IMR-90 (cell line): ENCODE data around the gene RPL12. TPM values are rescaled to one million over a fixed set of nuclear protein-coding genes. Genes with fewer than 3 reads are reported as not detected.

Source experiments
- ATAC-seq: fragments of 200-7000 bp; cut with Tn5 transposase; 2 replicates; pipeline ENCODE4 v1.9.1; 2020; ENCODE audit warnings: low read depth, mild to moderate bottlenecking, moderate library complexity
- BruUV-seq: library from RNA; stranded (reverse); fragments of 400-500 nt; replicated peaks from 2 replicates; lab custom pipeline; 2021; lab: Mats Ljungman, UMichigan
- CTCF ChIA-PET: fragments of 300-600 bp; formaldehyde crosslinking; extraction: SDS; loops from one replicate; lab custom pipeline; 2021; ENCODE audit warnings: antibody characterized with exemption; lab: Yijun Ruan, JAX
- POLR2A ChIA-PET: fragments of 300-600 bp; sonication (Branson Sonifier 250); formaldehyde crosslinking; loops from one replicate; lab custom pipeline; 2022; ENCODE audit warnings: antibody characterized with exemption; ENCODE audit not compliant: unreplicated experiment; lab: Charles Lee
- DNase-seq: peaks from one replicate; pipeline ENCODE4 v3.0.0; 2013
- H2AFZ ChIP-seq: replicated peaks from 2 replicates; pipeline ENCODE3; 2013; ENCODE audit warnings: low read length, mild to moderate bottlenecking; ENCODE audit not compliant: poor library complexity
- H2AK5ac ChIP-seq: 2 replicates; pipeline ENCODE4 v1.6.1; 2013; ENCODE audit warnings: low read depth, low read length, inconsistent platforms
- H2AK9ac ChIP-seq: replicated peaks from 2 replicates; pipeline ENCODE3; 2013; ENCODE audit warnings: mild to moderate bottlenecking, low read depth, low read length, moderate library complexity; ENCODE audit not compliant: poor library complexity
- H2BK120ac ChIP-seq: 2 replicates; pipeline ENCODE4 v1.6.1; 2013; ENCODE audit warnings: low read depth, low read length, inconsistent platforms
- H2BK15ac ChIP-seq: 3 replicates; pipeline ENCODE4 v1.6.1; 2013; ENCODE audit warnings: low read depth, low read length, inconsistent platforms
- H2BK20ac ChIP-seq: 2 replicates; pipeline ENCODE4 v1.6.1; 2013; ENCODE audit warnings: low read depth, mild to moderate bottlenecking, inconsistent platforms, low read length, moderate library complexity
- H2BK5ac ChIP-seq: 2 replicates; pipeline ENCODE4 v1.6.1; 2013; ENCODE audit warnings: mild to moderate bottlenecking, low read depth, low read length, inconsistent platforms; ENCODE audit not compliant: poor library complexity, severe bottlenecking
- H3K14ac ChIP-seq: replicated peaks from 2 replicates; pipeline ENCODE4 v1.6.1; 2013; ENCODE audit warnings: low read depth, low read length, inconsistent platforms
- H3K18ac ChIP-seq: 2 replicates; pipeline ENCODE4 v1.6.1; 2013; ENCODE audit warnings: low read depth, low read length, control low read depth
- H3K23ac ChIP-seq: 2 replicates; pipeline ENCODE4 v1.6.1; 2013; ENCODE audit warnings: low read depth, low read length, inconsistent platforms
- H3K27ac ChIP-seq: 2 replicates; pipeline ENCODE4 v1.5.1; 2013; ENCODE audit warnings: mild to moderate bottlenecking, control low read depth, low read length; ENCODE audit not compliant: insufficient read depth
- H3K27me3 ChIP-seq: 2 replicates; pipeline ENCODE4 v1.6.1; 2013; ENCODE audit warnings: low read length; ENCODE audit not compliant: control insufficient read depth, insufficient read depth
- H3K36me3 ChIP-seq: 2 replicates; pipeline ENCODE4 v1.6.1; 2013; ENCODE audit warnings: low read length, mixed read lengths; ENCODE audit not compliant: control insufficient read depth, insufficient read depth
- H3K4ac ChIP-seq: 2 replicates; pipeline ENCODE4 v1.6.1; 2013; ENCODE audit warnings: low read depth, low read length, inconsistent platforms
- H3K4me1 ChIP-seq: 2 replicates; pipeline ENCODE4 v1.6.1; 2013; ENCODE audit warnings: low read length, mixed read lengths; ENCODE audit not compliant: control insufficient read depth, insufficient read depth
- H3K4me2 ChIP-seq: 2 replicates; pipeline ENCODE4 v1.6.1; 2013; ENCODE audit warnings: low read depth, mild to moderate bottlenecking, control low read depth, low read length, moderate library complexity
- H3K4me3 ChIP-seq: 2 replicates; pipeline ENCODE4 v1.5.1; 2013; ENCODE audit warnings: low read depth, mild to moderate bottlenecking, control low read depth, low read length, moderate library complexity; ENCODE audit not compliant: insufficient read depth
- H3K56ac ChIP-seq: 2 replicates; pipeline ENCODE4 v1.6.1; 2013; ENCODE audit warnings: low read length, inconsistent platforms; ENCODE audit not compliant: insufficient read depth; ENCODE audit errors: extremely low read depth
- H3K79me1 ChIP-seq, 2 experiments: 2 replicates each; pipeline ENCODE4 v1.6.1; 2013; ENCODE audit warnings: low read length in 2 of 2, inconsistent platforms in 1 of 2, low read depth in 1 of 2
- H3K9ac ChIP-seq: 2 replicates; pipeline ENCODE4 v1.6.1; 2013; ENCODE audit warnings: low read depth, low read length, control low read depth
- H3K9me1 ChIP-seq: 2 replicates; pipeline ENCODE4 v1.6.1; 2013; ENCODE audit warnings: low read length, inconsistent platforms; ENCODE audit not compliant: insufficient read depth
- H3K9me3 ChIP-seq: 2 replicates; pipeline ENCODE4 v1.6.1; 2013; ENCODE audit warnings: low read length; ENCODE audit not compliant: control insufficient read depth, insufficient read depth
- H4K20me1 ChIP-seq: 2 replicates; pipeline ENCODE4 v1.6.1; 2013; ENCODE audit warnings: low read length, inconsistent platforms; ENCODE audit not compliant: insufficient read depth
- H4K5ac ChIP-seq: 2 replicates; pipeline ENCODE4 v1.6.1; 2013; ENCODE audit warnings: mild to moderate bottlenecking, low read depth, low read length, control low read depth
- H4K8ac ChIP-seq, 2 experiments: 2 replicates each; pipeline ENCODE4 v1.6.1; 2013; ENCODE audit warnings: low read depth in 2 of 2, low read length in 2 of 2, control low read depth in 1 of 2, inconsistent platforms in 1 of 2
- H4K91ac ChIP-seq: 2 replicates; pipeline ENCODE4 v1.6.1; 2013; ENCODE audit warnings: low read depth, low read length, inconsistent platforms; ENCODE audit not compliant: insufficient read depth
- CHD1 ChIP-seq: IDR thresholded peaks from 2 replicates; pipeline ENCODE4 v1.6.1; 2012; ENCODE audit warnings: low read depth, low read length, improper control_type of control experiment
- FOS ChIP-seq: fragments of 150-350 bp; IDR thresholded peaks from 2 replicates; pipeline ENCODE4 v1.6.1; 2016; ENCODE audit warnings: low read depth, low read length
- MAFK ChIP-seq: IDR thresholded peaks from 2 replicates; pipeline ENCODE4 v1.6.1; 2012; ENCODE audit warnings: low read depth, low read length, improper control_type of control experiment
- WGBS, 2 experiments: methylation state at CpG; one replicate each; pipeline versions ENCODE4 v1.1.5 to v1.1.7; 2013; ENCODE audit warnings: missing lambda C conversion rate in 2 of 2; ENCODE audit not compliant: insufficient read length in 1 of 2; ENCODE audit errors: extremely low coverage in 2 of 2; 5-methylcytosine and 5-hydroxymethylcytosine counted together
- dilution Hi-C: fragments of 300-500 bp; cut with HindIII; formaldehyde crosslinking; loops from one replicate; pipeline ENCODE4 v1.14.3; 2018; ENCODE audit warnings: low sequenced_read_pairs; ENCODE audit not compliant: unreplicated experiment
- in situ Hi-C: fragments of 300-500 bp; cut with MboI; formaldehyde crosslinking; loops from 3 replicates; pipeline ENCODE4 v1.14.3; 2019; ENCODE audit warnings: low sequenced_read_pairs, inconsistent platforms, mixed read lengths
- intact Hi-C: fragments of 100-400 bp; cut with micrococcal nuclease; formaldehyde crosslinking; loops from 2 replicates; pipeline ENCODE4 v1.10.0; 2022
- polyA plus RNA-seq, 3 experiments: library from polyadenylated mRNA; depleted of rRNA; stranded (reverse); fragments of >200 nt; gene quantifications; 2 replicates each; pipeline ENCODE4 v1.2.3, GENCODE V29; 2012; ENCODE audit warnings: low replicate concordance in 1 of 3
- total RNA-seq: library from RNA; depleted of rRNA; stranded (reverse); fragments of >200 nt; gene quantifications from 2 replicates; pipeline ENCODE4 v1.2.3, GENCODE V29; 2012
- TF ChIP-seq, protein P1 (sequence below): conservative IDR thresholded peaks from 2 replicates; pipeline ENCODE4 v1.5.1; 2012; ENCODE audit warnings: mild to moderate bottlenecking, low read depth, low read length, improper control_type of control experiment

Gene RPL12
- total and polyA plus RNA-seq, 2 of the 4 experiments (the other 2 are of a cell fraction) = 1,864 to 2,379 TPM

- dilution Hi-C loops (no loop called here), in situ Hi-C loops (no loop called here), intact Hi-C loops (no loop called here)
- Histone ChIP-seq H3K9me3 (no peaks in the 10 kb centered on the region), H3K27me3 (no peaks in the 10 kb centered on the region), H3K56ac (no peak overlapping the region), H3K9ac (no peak overlapping the region), H3K4ac (peak overlapping the region; percentile 11; the same call in 1 of the 2 replicates), H3K4me1 (peaks cover 11% of the 10 kb centered on the region), H2AFZ (peak overlapping the region; percentile 4), H3K14ac (peak overlapping the region; percentile 59; the same call in 1 of the 2 replicates), H3K18ac (no peak overlapping the region), H3K79me1 (peaks cover 2 to 13% of the 10 kb centered on the region in 2 experiments; a peak in 1 of 4 replicates), H2AK9ac (no peak overlapping the region), H2AK5ac (no peak overlapping the region), H2BK20ac (no peak overlapping the region), H2BK15ac (no peak overlapping the region), H3K9me1 (peaks cover 3% of the 10 kb centered on the region; the same call in 1 of the 2 replicates), H4K8ac (peak overlapping the region in 1 of 2 experiments; percentile 15; a peak in 1 of 4 replicates), H3K4me2 (no peak overlapping the region; the same call in 1 of the 2 replicates), H2BK120ac (no peak overlapping the region), H3K4me3 (no peak overlapping the region), H4K20me1 (no peaks in the 10 kb centered on the region; the same call in 1 of the 2 replicates), H2BK5ac (no peak overlapping the region), H3K27ac (no peak overlapping the region; the same call in 1 of the 2 replicates), H4K91ac (no peak overlapping the region), H3K23ac (no peak overlapping the region; the same call in 1 of the 2 replicates), H4K5ac (no peak overlapping the region), H3K36me3 (peaks cover 43% of the 10 kb centered on the region)
- DNase-seq (no peak), ATAC-seq (peak; percentile 3; the same call in 1 of the 2 replicates)
- WGBS, 2 experiments = 100% methylated on average over 2 of the region's 9 CpGs; no CpG with 5 or more reads in 1 of the 2 experiments
- CTCF ChIA-PET = interaction anchor here (0.6 to 1.7 kb wide), 4 partner anchors 88 to 394 kb away, joined by 3 to 4 read pairs (median 3); partner anchors contain the start of gene TOR2A
- BruUV-seq = no TSS peak
- POLR2A ChIA-PET = no interaction called here
- TF ChIP-seq MAFK (no peak), FOS (no peak), CHD1 (no peak)
- TF ChIP-seq, protein P1, sequence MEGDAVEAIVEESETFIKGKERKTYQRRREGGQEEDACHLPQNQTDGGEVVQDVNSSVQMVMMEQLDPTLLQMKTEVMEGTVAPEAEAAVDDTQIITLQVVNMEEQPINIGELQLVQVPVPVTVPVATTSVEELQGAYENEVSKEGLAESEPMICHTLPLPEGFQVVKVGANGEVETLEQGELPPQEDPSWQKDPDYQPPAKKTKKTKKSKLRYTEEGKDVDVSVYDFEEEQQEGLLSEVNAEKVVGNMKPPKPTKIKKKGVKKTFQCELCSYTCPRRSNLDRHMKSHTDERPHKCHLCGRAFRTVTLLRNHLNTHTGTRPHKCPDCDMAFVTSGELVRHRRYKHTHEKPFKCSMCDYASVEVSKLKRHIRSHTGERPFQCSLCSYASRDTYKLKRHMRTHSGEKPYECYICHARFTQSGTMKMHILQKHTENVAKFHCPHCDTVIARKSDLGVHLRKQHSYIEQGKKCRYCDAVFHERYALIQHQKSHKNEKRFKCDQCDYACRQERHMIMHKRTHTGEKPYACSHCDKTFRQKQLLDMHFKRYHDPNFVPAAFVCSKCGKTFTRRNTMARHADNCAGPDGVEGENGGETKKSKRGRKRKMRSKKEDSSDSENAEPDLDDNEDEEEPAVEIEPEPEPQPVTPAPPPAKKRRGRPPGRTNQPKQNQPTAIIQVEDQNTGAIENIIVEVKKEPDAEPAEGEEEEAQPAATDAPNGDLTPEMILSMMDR = no peak
Measured at GRCh38 chr9:127490535-127491230, 39.5 kb upstream of the RPL12 start.
